Stimulated activated naive CD4-positive, alpha-beta T cell (primary cell): Measurements from ENCODE around the gene CYB561.

Experiments
- DNase-seq, 6 experiments: peaks; one replicate each; lab custom pipeline; 2025; lab: John Stamatoyannopoulos, UW

Gene CYB561

DNA sequence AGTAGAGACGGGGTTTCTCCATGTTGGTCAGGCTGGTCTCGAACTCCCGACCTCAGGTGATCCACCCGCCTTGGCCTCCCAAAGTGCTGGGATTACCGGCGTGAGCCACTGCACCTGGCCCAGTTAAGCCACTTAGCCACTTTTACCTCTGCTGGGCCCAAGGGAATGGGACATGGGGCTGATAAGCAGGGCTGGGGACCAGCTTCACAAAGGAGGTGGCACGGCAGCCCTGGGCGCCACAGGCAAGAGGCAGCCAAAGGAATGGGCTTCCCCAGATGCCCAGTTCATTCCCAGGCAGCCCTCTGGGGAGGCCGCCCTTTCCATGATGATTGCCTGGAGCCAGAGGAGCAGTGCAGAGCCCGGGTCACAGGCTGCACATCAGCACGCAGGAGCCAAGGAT lies 5.0 kb upstream of the CYB561 start:
- no peak for DNase-seq

- no peak for DNase-seq
Measured at GRCh38 chr17:63450551-63450950, 4.4 kb upstream of the CYB561 start.

DNA sequence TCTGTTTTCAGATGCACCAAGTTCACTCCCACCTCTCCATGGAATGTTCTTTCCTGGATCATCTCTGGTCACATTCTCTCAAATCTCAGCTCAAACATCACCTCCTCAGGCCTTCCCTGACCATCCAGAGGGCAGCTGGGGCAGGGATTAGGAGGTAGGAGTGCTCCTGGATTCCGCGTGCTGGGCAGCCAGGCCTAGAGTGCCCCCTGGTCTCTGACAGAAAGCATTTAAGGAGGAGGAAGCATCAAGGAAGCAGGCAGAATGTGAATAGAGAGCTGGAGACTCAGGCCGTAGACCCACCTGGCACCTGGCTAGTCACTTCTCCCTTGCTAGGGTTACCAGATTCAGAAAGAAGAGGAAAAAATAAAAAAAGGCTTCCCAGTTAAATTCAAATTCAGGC lies 2.5 kb upstream of the CYB561 start:
- no peak for DNase-seq

DNA sequence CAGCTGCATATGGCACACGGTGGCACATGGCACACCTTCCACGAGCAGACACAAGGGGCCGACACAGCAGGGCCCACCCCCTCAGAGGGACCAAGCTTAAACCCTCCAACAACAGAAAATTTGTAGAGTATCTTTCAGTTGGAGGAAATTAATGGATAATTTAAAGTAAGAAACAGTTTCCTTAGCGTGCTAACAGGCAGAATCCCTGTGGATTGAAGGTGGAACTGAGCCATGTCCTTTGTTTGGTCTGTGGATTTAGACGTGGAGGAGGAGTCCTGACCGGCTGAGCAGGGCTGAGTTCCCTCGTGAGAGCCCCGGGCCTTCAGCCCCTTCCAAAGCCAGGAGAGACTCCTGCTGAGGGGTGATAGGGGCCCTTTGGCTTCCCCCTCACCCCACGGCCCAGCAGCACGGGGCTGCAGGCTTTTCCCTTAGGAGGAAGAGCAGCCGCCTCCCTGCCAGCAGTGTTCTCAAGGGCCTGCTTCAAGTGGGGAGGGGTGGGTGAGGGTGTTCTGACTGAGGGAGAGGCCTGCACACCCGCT lies 1.4 kb upstream of the CYB561 start:
- no peak for DNase-seq

GRCh38 chr17:63446753-63447470 lies 806 bp upstream of the CYB561 start:
- DNase-seq, result peak in 5 of 6 experiments; percentile 13 to 56 (median 32)

DNA sequence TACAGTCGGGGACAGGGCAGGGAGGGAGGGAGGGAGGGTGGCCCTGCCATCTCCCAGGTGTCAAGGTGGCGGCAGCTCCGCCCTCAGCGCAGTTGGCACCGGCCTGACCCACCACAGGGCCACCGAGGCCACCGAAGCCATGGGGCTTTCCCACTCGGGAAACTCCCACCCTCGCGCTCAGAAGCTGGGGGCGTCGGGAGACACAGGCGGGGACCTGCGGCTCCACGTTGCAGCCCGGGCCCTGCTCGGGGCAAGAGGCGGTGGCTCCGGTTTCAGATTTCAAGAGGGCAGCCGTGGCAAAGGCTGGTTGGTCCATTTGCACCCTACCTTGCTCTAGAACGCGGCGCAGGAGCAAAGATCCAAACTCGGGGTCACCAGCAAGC lies 544 bp downstream of the CYB561 start:
- DNase-seq, result peak in 4 of 6 experiments; percentile 17 to 60 (median 50)

DNA sequence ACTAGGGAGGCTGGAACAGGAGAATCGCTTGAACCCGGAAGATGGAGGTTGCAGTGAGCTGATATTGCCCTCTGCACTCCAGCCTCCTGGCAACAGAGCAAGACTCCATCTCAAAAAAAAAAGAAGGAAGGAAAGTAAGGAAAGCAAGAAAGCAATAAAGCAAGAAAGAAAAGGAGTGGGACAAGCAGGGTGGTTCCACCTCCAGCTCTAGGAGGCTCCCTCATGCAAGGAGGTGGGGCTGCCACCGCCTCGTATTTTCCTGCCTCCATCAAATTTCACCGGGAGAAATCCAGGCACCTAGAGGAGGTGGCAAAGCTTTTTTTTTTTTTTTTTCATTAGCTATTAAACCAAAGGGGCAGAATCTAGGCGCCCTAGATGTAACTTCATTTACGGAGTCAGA lies 1.0 kb downstream of the CYB561 start:
- no peak for DNase-seq

GRCh38 chr17:63444457-63444856 lies 1.6 kb downstream of the CYB561 start:
- DNase-seq, result no peak

DNA sequence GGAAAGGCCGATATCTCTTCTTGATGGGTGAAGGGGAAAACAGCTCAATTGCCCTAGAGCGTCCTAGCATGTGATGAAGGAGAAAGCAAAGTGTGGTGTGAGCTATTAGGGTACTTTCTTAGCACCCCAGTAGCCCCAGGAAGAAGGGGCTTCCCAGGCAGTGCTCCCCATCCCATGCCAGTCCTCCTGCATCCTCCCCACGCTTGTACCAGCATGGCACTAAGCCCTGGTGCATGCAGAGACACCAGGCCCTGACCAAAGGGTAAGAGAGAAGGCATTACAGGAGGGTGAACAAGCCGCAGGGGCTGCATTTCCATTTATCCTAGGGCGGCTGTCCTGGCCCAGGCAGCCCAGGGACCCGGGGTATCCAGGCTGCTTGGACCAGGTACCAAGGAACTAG lies 3.1 kb downstream of the CYB561 start:
- DNase-seq, result no peak

- DNase-seq, result no peak
Measured at GRCh38 chr17:63442549-63443035, 3.5 kb downstream of the CYB561 start.

- DNase-seq, result no peak
Measured at GRCh38 chr17:63442074-63442473, 4.0 kb downstream of the CYB561 start.

- no peak for DNase-seq
Measured at GRCh38 chr17:63441654-63442053, 4.5 kb downstream of the CYB561 start.

DNA sequence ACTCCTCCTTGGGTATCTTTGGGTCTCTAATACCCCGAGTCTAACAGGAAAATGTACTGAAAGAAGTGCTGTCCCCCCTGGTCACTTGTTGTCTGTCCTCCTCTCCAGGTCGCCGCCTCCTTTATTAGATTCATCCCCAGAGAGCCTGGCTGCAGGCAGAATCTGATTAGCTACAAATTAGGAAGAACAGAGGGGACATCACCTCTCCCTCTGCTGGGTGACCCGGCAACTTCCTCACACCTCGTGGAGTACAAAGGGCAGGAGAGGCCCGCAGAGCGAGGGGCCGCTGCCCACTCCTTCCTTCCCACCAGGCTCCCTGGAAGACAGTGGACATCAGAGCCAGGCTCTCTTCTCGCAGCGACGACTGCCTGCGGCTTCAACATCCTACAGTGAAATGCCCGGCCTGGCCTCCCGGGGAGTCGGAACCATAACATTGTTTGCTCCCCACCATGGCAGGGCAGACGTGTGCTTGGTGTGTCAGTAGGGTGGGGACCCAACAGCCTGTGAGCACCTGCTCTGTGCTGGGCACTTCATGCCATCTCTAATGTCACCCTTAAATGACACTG lies 5.3 kb downstream of the CYB561 start:
- DNase-seq, result no peak

- no peak for DNase-seq
Measured at GRCh38 chr17:63440127-63440769, 5.9 kb downstream of the CYB561 start.

- peak in 2 of 6 experiments; percentile 13 to 29 for DNase-seq
Measured at GRCh38 chr17:63439687-63440086, 6.4 kb downstream of the CYB561 start.

DNA sequence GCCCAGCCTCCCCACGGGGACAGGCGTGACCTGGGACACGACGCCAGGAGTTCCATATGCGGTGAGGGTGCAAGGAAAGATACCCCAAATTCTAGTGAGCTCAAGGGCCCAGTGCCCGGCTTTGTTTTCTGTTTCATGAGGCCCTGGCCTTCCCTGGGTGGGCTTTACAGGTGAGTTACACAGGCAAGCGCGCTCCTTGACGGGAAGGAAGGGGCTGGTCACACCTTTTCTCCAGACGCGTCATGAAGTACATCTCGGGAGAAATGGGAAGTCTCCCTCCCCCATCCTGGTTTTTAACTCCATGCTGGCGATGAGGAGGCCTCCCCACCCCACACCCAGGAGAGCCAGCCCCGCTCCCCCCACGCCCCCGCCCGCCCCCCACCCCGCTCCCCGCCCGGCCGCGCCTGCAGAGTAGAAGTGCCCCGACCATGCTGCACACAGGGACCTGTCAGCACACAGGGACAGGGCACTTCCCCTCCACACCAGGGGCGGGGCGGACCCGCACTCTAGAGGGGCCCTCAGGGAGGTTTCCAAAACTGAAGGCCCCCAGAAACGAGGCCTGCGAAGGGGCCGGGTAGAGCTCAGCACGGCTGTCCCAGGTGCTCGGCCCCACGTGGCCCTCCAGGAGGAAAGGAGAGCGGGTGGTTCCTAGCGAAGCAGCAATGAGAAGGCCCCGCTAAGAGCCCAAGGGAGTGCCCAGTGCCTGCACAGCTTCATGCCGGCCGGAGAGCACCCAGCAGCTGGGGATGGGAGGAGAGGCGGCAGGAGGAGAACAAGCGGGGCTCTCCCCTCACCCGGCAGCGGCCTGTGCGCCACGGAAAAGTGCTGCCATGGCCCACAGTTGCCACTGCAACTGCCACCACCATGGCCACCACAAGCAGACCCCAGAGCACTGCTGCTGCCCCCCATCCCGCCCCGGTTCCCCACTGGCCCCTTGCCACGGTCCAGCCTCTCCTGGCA lies 7.7 kb downstream of the CYB561 start:
- DNase-seq, result no peak

DNA sequence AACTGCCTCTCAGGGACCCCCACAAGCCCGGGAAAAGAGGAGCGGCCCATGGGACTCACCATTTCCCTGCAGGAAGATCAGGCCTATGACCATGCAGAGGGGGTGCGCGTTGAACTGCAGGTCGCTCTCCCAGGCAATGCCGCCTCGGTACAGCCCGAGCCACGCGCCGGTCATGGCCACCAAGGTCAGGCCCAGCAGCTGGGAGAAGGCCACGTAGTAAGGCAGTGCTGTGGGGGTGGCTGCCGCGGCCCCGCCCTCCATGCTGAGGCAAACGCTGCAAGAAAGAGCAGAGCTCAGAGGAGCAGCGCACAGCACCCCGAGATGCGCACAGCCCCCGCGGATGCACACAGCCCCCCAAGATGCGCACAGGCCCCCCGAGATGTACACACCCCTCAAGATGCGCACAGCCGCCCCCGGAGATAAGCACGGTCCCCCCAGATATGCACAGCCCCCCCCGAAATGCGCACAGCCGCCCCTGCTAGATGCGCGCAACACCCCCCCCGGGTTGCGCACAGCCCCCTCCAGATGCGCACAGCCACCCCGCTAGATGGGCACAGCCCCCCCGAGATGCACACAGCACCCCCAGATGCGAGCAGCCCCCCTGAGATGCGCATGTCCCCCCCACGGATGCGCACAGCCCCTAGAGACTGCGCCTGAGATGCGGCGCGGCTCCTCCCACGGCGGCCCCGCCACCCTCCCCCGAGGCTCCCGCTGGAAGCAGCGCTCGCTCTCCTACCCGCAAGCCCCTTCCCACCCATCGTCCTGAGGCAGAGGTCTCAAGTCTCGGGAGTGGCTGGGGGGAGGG lies 8.6 kb downstream of the CYB561 start:
- no peak for DNase-seq

DNA sequence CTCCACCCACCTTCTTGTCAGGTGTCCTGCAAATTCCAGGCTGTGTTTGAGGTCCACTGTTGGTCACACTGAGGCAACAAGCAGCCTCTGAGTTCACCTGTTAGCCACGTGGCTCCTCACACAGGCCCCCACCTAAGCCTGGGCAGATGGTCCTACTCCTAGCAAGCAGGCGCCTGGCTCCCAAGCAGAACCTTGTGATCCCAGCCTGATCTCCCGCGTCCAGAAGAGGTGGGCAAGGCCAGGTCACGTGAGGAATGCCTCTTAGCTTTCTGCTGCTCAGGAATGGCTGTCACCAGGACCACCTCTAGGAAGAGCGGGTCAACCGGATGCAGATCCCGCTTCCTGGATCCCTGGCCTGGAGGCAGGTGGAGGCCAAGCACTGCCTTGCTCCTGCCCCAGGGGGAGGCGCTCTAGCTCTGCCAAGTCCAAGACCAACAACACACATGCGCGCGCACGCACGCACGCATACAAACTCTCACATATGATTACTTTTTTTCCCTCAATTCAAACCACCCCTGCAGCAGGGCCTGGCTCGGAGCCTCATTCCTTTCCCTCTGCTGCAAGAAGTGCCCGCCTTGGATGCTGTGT lies 9.5 kb downstream of the CYB561 start:
- no peak for DNase-seq

DNA sequence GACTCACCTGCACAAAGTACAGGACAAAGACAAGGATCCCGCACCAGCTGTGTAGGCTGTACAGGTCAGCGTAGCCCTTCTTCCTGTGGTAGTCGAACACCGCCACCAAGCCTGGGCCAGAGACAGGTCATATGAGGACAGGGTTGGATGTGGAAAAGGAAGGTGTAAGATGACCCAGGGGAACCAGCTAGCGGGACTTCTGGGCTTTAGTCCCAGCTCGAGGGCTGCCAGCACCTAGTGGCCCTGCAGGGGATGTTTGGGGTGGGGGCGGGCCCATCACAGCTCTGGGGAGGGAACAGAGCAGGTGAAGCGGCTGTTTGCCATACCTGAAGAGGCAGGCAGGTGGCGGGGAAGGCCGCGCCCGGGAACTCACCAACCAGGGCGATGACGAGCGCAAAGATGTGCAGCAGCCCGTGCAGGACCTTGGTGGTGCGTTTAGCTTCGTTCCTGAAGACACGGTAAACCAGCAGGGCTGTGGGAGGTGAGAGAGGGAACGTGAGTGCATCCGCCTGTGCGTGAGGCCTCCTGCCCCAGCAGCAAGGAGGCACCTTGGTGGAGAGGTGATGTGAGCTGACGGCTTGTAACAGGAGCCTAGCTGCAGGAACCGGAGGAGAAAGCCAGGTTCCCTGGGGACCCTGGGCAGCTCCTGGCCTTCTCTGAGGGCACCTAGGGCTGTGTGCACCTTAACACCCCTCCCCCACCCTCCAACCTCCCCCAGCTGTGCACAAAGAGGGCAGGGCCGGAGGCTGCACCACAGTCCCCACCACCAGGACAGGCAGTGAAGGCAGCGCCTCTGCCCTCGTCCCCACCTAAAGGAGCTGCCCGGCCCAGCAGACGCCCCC lies 10.2 kb downstream of the CYB561 start:
- DNase-seq, result no peak
